Measurements from ENCODE around the gene HUS1. TPM values are rescaled to one million over a fixed set of nuclear protein-coding genes. Genes with fewer than 3 reads are reported as not detected.

The HUS1 gene
- total and polyA plus RNA-seq, 2 of the 8 experiments (the other 6 are each of a cell fraction or from before 2014, with no cell fraction given) = 15.0 to 33.0 TPM

DNA sequence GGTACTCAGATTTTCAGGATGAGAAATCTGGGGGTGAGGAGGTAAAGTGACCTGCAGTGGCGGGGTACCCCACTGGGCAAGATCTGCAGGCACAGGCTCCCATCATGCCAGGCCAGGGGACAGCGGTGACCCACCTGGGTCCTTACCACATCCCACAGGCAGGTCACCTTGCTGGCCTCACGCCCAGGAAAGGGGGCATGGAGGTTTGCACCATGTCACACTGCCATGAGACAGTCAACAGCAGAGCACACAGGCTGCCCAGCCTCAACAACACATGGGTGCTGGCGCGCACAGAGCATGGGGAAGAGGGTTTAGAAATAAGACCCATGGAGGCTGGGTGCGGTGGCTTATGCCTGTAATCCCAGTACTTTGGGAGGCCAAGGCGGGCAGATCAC, 32.1 kb downstream of the HUS1 start (continued):
- TF ChIP-seq, protein P1, sequence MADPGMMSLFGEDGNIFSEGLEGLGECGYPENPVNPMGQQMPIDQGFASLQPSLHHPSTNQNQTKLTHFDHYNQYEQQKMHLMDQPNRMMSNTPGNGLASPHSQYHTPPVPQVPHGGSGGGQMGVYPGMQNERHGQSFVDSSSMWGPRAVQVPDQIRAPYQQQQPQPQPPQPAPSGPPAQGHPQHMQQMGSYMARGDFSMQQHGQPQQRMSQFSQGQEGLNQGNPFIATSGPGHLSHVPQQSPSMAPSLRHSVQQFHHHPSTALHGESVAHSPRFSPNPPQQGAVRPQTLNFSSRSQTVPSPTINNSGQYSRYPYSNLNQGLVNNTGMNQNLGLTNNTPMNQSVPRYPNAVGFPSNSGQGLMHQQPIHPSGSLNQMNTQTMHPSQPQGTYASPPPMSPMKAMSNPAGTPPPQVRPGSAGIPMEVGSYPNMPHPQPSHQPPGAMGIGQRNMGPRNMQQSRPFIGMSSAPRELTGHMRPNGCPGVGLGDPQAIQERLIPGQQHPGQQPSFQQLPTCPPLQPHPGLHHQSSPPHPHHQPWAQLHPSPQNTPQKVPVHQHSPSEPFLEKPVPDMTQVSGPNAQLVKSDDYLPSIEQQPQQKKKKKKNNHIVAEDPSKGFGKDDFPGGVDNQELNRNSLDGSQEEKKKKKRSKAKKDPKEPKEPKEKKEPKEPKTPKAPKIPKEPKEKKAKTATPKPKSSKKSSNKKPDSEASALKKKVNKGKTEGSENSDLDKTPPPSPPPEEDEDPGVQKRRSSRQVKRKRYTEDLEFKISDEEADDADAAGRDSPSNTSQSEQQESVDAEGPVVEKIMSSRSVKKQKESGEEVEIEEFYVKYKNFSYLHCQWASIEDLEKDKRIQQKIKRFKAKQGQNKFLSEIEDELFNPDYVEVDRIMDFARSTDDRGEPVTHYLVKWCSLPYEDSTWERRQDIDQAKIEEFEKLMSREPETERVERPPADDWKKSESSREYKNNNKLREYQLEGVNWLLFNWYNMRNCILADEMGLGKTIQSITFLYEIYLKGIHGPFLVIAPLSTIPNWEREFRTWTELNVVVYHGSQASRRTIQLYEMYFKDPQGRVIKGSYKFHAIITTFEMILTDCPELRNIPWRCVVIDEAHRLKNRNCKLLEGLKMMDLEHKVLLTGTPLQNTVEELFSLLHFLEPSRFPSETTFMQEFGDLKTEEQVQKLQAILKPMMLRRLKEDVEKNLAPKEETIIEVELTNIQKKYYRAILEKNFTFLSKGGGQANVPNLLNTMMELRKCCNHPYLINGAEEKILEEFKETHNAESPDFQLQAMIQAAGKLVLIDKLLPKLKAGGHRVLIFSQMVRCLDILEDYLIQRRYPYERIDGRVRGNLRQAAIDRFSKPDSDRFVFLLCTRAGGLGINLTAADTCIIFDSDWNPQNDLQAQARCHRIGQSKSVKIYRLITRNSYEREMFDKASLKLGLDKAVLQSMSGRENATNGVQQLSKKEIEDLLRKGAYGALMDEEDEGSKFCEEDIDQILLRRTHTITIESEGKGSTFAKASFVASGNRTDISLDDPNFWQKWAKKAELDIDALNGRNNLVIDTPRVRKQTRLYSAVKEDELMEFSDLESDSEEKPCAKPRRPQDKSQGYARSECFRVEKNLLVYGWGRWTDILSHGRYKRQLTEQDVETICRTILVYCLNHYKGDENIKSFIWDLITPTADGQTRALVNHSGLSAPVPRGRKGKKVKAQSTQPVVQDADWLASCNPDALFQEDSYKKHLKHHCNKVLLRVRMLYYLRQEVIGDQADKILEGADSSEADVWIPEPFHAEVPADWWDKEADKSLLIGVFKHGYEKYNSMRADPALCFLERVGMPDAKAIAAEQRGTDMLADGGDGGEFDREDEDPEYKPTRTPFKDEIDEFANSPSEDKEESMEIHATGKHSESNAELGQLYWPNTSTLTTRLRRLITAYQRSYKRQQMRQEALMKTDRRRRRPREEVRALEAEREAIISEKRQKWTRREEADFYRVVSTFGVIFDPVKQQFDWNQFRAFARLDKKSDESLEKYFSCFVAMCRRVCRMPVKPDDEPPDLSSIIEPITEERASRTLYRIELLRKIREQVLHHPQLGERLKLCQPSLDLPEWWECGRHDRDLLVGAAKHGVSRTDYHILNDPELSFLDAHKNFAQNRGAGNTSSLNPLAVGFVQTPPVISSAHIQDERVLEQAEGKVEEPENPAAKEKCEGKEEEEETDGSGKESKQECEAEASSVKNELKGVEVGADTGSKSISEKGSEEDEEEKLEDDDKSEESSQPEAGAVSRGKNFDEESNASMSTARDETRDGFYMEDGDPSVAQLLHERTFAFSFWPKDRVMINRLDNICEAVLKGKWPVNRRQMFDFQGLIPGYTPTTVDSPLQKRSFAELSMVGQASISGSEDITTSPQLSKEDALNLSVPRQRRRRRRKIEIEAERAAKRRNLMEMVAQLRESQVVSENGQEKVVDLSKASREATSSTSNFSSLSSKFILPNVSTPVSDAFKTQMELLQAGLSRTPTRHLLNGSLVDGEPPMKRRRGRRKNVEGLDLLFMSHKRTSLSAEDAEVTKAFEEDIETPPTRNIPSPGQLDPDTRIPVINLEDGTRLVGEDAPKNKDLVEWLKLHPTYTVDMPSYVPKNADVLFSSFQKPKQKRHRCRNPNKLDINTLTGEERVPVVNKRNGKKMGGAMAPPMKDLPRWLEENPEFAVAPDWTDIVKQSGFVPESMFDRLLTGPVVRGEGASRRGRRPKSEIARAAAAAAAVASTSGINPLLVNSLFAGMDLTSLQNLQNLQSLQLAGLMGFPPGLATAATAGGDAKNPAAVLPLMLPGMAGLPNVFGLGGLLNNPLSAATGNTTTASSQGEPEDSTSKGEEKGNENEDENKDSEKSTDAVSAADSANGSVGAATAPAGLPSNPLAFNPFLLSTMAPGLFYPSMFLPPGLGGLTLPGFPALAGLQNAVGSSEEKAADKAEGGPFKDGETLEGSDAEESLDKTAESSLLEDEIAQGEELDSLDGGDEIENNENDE (IDR thresholded peaks at IDR 0.05; ENCODE audit: insufficient replicate concordance, low read length) = no peak
- no peak for TF ChIP-seq KDM5A (IDR thresholded peaks at IDR 0.05; ENCODE audit: low read length)
- TF ChIP-seq, protein P2, sequence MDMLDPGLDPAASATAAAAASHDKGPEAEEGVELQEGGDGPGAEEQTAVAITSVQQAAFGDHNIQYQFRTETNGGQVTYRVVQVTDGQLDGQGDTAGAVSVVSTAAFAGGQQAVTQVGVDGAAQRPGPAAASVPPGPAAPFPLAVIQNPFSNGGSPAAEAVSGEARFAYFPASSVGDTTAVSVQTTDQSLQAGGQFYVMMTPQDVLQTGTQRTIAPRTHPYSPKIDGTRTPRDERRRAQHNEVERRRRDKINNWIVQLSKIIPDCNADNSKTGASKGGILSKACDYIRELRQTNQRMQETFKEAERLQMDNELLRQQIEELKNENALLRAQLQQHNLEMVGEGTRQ (IDR thresholded peaks at IDR 0.05; ENCODE audit: low read length) = no peak
- TF ChIP-seq CEBPB (IDR thresholded peaks at IDR 0.05; ENCODE audit: low read depth, low read length) = no peak
- TF ChIP-seq PHF8 (conservative IDR thresholded peaks at IDR 0.05; ENCODE audit: low read depth, low read length) = no peak
- TF ChIP-seq, protein P3, sequence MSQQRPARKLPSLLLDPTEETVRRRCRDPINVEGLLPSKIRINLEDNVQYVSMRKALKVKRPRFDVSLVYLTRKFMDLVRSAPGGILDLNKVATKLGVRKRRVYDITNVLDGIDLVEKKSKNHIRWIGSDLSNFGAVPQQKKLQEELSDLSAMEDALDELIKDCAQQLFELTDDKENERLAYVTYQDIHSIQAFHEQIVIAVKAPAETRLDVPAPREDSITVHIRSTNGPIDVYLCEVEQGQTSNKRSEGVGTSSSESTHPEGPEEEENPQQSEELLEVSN (IDR thresholded peaks at IDR 0.05) = no peak
- TF ChIP-seq TBP (IDR thresholded peaks at IDR 0.05; ENCODE audit: low read depth, low read length) = no peak
